Type B pancreatic cell (in vitro differentiated cells): Measurements from ENCODE around the gene ANKS1A. TPM values are rescaled to one million over a fixed set of nuclear protein-coding genes. Genes with fewer than 3 reads are reported as not detected.

Experiments used
- DNase-seq: peaks from one replicate; pipeline ENCODE4 v3.0.0; 2021; ENCODE audit warnings: mixed read lengths; ENCODE audit not compliant: unreplicated experiment; ENCODE audit errors: extremely low spot score
- H3K27ac Mint-ChIP-seq: 2 replicates; pipeline ENCODE4 v1.8.0; 2021; ENCODE audit warnings: mild to moderate bottlenecking, mixed read lengths
- H3K27me3 Mint-ChIP-seq: 2 replicates; pipeline ENCODE4 v1.8.0; 2021; ENCODE audit warnings: mixed read lengths
- H3K36me3 Mint-ChIP-seq: 2 replicates; pipeline ENCODE4 v1.8.0; 2021; ENCODE audit warnings: mixed read lengths
- H3K4me1 Mint-ChIP-seq: one replicate; pipeline ENCODE4 v1.8.0; 2021; ENCODE audit warnings: mixed read lengths; ENCODE audit not compliant: unreplicated experiment
- H3K4me3 Mint-ChIP-seq: 2 replicates; pipeline ENCODE4 v1.8.0; 2021; ENCODE audit warnings: mild to moderate bottlenecking, mixed read lengths
- H3K9me3 Mint-ChIP-seq: 2 replicates; pipeline ENCODE4 v1.8.0; 2021; ENCODE audit warnings: mixed read lengths
- total RNA-seq: library from RNA; stranded (reverse); gene quantifications from 2 replicates; pipeline ENCODE4 v1.2.1, GENCODE V29; 2021; ENCODE audit warnings: low replicate concordance
- TF ChIP-seq, protein P1 (sequence below): fragments of 200-600 bp; sonication (generic); conservative IDR thresholded peaks from 2 replicates; pipeline ENCODE4 v1.5.0; 2021; ENCODE audit warnings: antibody characterized with exemption, mild to moderate bottlenecking

ANKS1A gene
- total RNA-seq, 1 donor from 2014 or later: 28.0 TPM

DNA sequence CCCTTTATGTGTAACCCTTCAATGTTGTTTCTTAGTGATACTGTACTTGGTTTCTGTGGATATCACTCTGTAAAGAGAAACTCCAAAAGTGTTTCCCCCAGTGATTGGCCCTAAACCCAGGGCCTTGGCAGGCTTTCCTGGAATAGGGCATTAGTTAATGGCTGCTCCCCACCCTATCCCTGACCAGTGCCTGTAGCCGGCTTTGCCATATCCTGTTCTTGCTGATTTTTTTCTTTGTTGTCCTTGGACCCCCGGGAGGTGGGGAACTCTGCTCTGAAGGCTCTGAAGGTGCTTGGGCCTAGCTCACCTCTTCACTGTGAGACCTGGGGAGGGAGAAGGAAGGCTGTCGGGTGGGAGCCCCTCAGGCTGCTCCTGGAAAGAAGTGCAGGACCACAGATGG is 131.9 kb downstream of the ANKS1A start:
- peak; percentile 37 for DNase-seq
- Mint-ChIP-seq H3K9me3 (no peaks in the 10 kb centered on the region), H3K4me1 (peaks cover 58% of the 10 kb centered on the region), H3K36me3 (peaks cover 15% of the 10 kb centered on the region), H3K4me3 (no peak overlapping the region), H3K27ac (no peak overlapping the region), H3K27me3 (no peaks in the 10 kb centered on the region)
- TF ChIP-seq, protein P1, sequence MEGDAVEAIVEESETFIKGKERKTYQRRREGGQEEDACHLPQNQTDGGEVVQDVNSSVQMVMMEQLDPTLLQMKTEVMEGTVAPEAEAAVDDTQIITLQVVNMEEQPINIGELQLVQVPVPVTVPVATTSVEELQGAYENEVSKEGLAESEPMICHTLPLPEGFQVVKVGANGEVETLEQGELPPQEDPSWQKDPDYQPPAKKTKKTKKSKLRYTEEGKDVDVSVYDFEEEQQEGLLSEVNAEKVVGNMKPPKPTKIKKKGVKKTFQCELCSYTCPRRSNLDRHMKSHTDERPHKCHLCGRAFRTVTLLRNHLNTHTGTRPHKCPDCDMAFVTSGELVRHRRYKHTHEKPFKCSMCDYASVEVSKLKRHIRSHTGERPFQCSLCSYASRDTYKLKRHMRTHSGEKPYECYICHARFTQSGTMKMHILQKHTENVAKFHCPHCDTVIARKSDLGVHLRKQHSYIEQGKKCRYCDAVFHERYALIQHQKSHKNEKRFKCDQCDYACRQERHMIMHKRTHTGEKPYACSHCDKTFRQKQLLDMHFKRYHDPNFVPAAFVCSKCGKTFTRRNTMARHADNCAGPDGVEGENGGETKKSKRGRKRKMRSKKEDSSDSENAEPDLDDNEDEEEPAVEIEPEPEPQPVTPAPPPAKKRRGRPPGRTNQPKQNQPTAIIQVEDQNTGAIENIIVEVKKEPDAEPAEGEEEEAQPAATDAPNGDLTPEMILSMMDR: no peak

GRCh38 chr6:35023091-35024000 is 134.3 kb downstream of the ANKS1A start:
- Mint-ChIP-seq H3K27me3 (no peaks in the 10 kb centered on the region), H3K36me3 (peaks cover 24% of the 10 kb centered on the region)

GRCh38 chr6:35024551-35025054 is 135.5 kb downstream of the ANKS1A start:
- DNase-seq: peak; percentile 44
- Mint-ChIP-seq H3K36me3 (peaks cover 13% of the 10 kb centered on the region), H3K27ac (peak overlapping the region; percentile 88), H3K4me3 (peak overlapping the region; percentile 53), H3K27me3 (no peaks in the 10 kb centered on the region), H3K4me1 (peaks cover 36% of the 10 kb centered on the region), H3K9me3 (no peaks in the 10 kb centered on the region)
- TF ChIP-seq, protein P1: no peak

More at GRCh38 chr6:35023091-35024000, 134.3 kb downstream of the ANKS1A start:
- TF ChIP-seq, protein P1: no peak
- Mint-ChIP-seq H3K27ac (peak overlapping the region; percentile 84), H3K4me1 (peaks cover 48% of the 10 kb centered on the region), H3K4me3 (no peak overlapping the region), H3K9me3 (no peaks in the 10 kb centered on the region)
- DNase-seq: peak; percentile 16

- Mint-ChIP-seq H3K27ac (peak overlapping the region; percentile 88), H3K4me3 (peak overlapping the region; percentile 15), H3K36me3 (peaks cover 9% of the 10 kb centered on the region), H3K4me1 (peaks cover 32% of the 10 kb centered on the region), H3K27me3 (no peaks in the 10 kb centered on the region), H3K9me3 (no peaks in the 10 kb centered on the region)
- peak; percentile 29 for DNase-seq
- TF ChIP-seq, protein P1: no peak
Measured at GRCh38 chr6:35025232-35026188, 136.5 kb downstream of the ANKS1A start.

GRCh38 chr6:35026434-35027222 is 137.6 kb downstream of the ANKS1A start:
- TF ChIP-seq, protein P1: no peak
- no peak for DNase-seq
- peaks cover 32% of the 10 kb centered on the region for H3K4me1 Mint-ChIP-seq

More at GRCh38 chr6:35026434-35027222, 137.6 kb downstream of the ANKS1A start:
- Mint-ChIP-seq H3K27ac (peak overlapping the region; percentile 88), H3K36me3 (peaks cover 12% of the 10 kb centered on the region), H3K4me3 (no peak overlapping the region), H3K9me3 (no peaks in the 10 kb centered on the region), H3K27me3 (no peaks in the 10 kb centered on the region)
